Bronchial epithelial cell (primary cell): ENCODE results near the gene KCNJ4. TPM values are rescaled to one million over a fixed set of nuclear protein-coding genes. Genes with fewer than 3 reads are reported as not detected.
"Not testable (repeated sequence)": the region's sequence is repeated elsewhere in the genome, so short reads cannot be mapped to it uniquely, and the experiment has no call there.

ENCODE experiments used
- DNase-seq: peaks from one replicate; pipeline ENCODE4 v3.0.0-alpha.2; 2010; ENCODE audit warnings: low read depth
- FAIRE-seq: peaks from 2 replicates; lab custom pipeline; 2011; peaks lifted over from hg19 to GRCh38; lab: Jason Lieb, UNC
- H3K27me3 ChIP-seq: 2 replicates; pipeline ENCODE4 v1.5.1; 2011; ENCODE audit warnings: low read length; ENCODE audit not compliant: control insufficient read depth, insufficient read depth
- H3K36me3 ChIP-seq: 2 replicates; pipeline ENCODE4 v1.5.1; 2011; ENCODE audit warnings: low read length; ENCODE audit not compliant: control insufficient read depth, insufficient read depth
- H3K4me3 ChIP-seq: 2 replicates; pipeline ENCODE4 v1.5.1; 2011; ENCODE audit warnings: mild to moderate bottlenecking, low read depth, low read length, control low read depth
- total RNA-seq: library from RNA; depleted of rRNA; stranded (reverse); fragments of >200 nt; gene quantifications from 2 replicates; pipeline ENCODE4 v1.2.1, GENCODE V29; 2014
- TF ChIP-seq, protein P1 (sequence below): IDR thresholded peaks from 2 replicates; pipeline ENCODE4 v1.5.1; 2011; ENCODE audit warnings: mild to moderate bottlenecking, moderate library complexity, low read length, control low read depth, inconsistent platforms; ENCODE audit not compliant: insufficient read depth, severe bottlenecking

Gene KCNJ4
- total RNA-seq, 1 donor from 2014 or later = not detected

DNA sequence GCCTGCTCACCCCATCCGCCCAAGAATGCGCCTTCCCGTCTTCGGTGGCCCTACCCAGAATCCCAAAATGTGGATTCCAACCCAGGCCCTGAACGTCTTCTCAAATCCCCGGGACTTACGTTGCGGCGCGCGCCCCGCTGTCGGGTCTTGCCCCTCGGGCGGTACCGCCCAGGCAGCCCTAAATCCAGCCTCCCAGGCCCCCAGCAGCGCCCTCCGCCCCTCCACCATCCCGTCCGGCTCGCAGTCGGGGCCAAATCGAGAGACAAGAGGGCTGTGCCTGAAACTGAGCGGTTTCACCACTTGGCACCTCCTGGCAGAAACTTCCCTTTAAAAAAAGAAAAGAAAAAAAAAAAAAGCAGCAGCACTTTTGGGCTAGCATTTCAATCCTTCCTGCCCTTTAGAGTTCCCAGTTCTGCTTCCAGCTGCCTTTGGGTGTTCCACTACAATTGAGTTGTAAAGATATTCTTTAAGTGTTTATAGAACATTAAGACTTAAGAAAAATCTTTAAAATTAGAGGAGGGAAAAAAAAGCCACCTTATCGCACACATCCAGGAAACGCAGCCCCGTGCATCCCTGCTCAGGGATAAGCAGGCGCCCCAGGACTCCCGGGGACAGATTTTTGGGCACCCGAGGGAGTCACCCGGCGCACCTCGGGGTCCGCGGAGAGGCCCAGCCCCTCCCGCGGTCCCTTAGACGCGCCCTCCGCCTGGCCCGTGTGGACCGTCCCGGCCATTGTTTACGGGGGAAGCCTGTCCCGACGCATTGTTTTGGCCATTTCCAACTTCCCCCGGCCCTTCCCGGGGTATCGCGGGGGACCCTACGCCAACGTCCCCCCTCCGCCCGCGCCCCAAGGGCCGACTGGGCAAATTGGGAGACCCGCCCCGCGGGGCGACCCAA is 57.6 kb downstream of the KCNJ4 start:
- no peaks in the 10 kb centered on the region for H3K27me3 ChIP-seq
- FAIRE-seq = no peak
- no peaks in the 10 kb centered on the region for H3K36me3 ChIP-seq
- peak overlapping the region; percentile 63 for H3K4me3 ChIP-seq
- TF ChIP-seq, protein P1, sequence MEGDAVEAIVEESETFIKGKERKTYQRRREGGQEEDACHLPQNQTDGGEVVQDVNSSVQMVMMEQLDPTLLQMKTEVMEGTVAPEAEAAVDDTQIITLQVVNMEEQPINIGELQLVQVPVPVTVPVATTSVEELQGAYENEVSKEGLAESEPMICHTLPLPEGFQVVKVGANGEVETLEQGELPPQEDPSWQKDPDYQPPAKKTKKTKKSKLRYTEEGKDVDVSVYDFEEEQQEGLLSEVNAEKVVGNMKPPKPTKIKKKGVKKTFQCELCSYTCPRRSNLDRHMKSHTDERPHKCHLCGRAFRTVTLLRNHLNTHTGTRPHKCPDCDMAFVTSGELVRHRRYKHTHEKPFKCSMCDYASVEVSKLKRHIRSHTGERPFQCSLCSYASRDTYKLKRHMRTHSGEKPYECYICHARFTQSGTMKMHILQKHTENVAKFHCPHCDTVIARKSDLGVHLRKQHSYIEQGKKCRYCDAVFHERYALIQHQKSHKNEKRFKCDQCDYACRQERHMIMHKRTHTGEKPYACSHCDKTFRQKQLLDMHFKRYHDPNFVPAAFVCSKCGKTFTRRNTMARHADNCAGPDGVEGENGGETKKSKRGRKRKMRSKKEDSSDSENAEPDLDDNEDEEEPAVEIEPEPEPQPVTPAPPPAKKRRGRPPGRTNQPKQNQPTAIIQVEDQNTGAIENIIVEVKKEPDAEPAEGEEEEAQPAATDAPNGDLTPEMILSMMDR = no peak
- DNase-seq = peak; percentile 25

DNA sequence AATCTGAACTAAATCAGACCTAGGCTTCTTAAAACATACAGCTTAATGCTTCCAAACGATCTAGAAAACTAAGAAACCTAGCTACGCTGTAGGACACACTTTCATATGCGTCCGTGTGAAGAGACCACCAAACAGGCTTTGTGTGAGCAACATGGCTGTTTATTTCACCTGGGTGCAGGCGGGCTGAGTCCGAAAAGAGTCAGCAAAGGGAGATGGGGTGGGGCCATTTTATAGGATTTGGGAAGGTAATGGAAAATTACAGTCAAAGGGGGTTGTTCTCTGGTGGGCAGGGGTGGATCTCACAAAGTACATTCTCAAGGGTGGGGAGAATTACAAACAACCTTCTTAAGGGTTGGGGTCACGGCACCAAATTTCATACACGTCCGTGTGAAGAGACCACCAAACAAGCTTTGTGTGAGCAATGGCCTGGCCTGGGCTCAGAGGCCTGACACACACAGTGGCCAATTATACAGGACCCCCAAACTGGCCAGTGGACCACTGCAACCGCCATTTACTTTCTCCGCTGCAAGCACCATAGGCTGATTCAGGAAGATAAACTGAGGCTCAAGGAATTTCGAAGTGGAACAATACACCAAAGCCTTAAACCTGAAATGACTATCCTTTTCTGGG is 58.4 kb downstream of the KCNJ4 start:
- DNase-seq, H3K36me3 ChIP-seq, H3K27me3 ChIP-seq, FAIRE-seq: not testable (repeated sequence)
- H3K4me3 ChIP-seq = peak overlapping the region; percentile 63

DNA sequence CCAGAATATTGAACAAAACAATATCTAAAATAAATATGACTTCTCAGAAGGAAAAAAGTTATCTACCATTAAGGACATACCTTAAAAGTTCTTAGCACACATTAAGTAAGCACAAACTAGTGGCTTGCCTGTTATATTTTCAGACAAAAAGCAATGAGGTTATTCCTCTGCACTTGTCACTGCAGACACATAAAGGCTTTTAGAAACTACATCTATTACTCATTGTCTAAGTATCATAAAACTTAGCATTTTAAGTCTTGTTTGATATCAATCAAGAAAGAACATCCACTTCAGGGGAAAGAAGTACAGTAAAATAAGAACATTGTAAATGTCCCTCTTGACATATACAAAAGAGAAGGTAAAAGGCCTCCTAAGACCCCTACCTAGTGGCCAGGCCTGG is 59.1 kb downstream of the KCNJ4 start:
- not testable (repeated sequence) for H3K4me3 ChIP-seq, FAIRE-seq, H3K27me3 ChIP-seq, H3K36me3 ChIP-seq
- peak; percentile 32 for DNase-seq

DNA sequence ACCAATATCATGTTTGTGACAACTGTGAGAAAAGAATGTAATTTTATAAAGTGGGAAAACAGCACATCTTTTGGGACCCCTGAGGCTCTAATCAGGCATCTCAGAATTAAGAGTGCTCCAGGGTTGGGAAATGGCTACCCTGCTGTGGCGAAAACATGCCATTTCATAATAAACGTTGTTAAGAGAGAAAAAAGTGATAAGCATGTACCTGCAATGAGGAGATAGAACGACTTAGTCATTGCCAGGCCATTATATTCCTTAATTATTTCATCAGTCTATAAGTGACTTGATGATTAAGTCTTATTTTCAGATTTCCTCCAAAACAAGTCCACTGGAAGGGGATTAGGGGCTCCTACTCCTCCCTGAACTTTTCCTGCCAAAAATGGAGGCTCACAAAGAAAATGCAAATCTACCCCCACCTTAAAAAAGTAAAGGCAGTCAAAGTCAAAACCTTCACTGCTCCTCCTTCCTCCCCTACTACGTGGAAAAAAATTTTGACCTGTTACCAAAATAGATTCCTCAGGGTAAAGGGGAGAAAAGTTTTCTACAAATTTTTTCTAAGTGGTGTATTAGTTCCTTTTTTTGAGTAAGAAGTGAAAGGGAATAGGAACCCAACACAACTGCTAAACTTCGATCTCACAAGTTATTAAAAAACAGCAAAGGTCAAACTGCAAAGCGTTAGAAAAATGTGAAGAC is 59.9 kb downstream of the KCNJ4 start:
- not testable (repeated sequence) for H3K27me3 ChIP-seq, FAIRE-seq, H3K4me3 ChIP-seq, H3K36me3 ChIP-seq
- peak; percentile 32 for DNase-seq

DNA sequence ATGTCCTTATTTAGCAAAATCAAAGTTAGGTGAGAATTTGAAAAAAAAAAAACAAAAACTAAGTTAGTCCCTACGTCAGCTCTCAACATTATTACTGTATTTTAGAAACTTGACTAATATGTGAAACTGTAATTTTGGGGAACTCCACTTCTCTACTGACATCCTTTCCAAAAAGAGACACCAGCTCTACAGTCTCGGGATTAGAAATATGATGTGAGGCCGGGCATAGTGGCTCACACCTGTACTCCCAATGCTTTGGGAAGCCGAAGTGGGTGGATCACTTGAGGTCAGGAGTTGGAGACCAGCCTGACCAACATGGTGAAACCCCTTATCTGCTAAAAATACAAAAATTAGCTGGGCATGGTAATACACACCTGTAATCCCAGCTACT is 65.6 kb downstream of the KCNJ4 start:
- DNase-seq, H3K27me3 ChIP-seq, H3K4me3 ChIP-seq, H3K36me3 ChIP-seq, FAIRE-seq: not testable (repeated sequence)

DNA sequence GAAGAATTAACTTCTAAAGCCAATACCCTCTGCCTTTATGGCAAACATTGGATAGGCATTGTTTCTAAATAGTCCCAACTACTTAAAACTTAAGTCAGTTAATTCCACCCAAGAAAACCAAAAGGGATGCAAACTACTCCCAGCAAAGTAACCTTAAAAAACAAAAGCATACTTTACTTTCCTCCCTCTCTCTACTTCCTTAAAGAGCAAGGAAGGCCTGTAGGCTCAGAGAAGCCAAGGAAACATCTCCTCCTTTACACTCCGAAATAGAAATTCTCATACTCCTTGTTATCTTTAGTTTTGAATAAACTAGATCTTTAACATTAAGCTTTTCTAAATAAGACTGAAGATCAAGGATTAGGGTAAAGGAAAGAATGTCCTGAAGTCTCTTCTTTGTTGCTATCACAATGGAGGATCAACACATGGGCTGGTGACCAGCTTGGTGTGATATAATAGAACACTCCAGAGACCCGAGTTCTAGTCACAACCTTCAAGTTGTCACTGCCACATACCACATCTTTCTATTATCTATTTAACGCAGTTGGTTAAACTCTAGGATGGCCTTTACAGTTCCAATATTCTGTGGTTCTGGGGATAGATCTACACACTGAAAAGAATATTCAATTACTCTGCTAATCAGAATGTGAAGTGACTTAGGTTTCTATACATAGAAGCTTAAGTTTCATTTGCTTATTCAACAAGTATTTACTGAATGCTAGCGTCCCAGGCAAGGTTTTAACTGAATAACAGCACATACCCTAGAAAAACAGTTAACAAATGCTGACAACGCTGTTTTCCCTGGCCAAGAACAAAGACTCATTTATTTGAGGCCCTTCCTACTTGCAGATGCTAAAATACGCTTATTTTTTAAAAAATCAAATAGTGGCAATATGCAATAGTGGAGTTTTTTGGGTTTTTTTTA is 66.2 kb downstream of the KCNJ4 start:
- DNase-seq, H3K4me3 ChIP-seq, FAIRE-seq, H3K27me3 ChIP-seq, H3K36me3 ChIP-seq: not testable (repeated sequence)

DNA sequence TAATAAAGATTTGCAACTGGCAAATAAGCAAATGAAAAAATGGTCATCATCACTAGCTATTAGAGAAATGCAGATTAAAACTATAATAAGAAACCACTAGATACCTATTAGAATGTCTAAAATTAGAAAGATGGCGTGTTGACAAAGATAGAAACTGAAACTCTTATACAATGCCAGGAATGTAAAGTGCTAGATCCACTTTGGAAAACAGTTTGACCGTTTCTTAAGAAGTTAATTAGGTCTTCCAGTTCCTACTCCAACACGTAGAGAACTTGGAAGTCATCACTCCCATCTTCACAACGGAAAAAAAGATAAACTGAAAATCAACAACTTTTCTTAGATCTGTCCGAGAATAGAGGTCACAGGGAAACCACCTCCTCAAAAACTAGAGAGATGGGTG is 68.1 kb downstream of the KCNJ4 start:
- not testable (repeated sequence) for DNase-seq, H3K4me3 ChIP-seq, H3K27me3 ChIP-seq, H3K36me3 ChIP-seq, FAIRE-seq

DNA sequence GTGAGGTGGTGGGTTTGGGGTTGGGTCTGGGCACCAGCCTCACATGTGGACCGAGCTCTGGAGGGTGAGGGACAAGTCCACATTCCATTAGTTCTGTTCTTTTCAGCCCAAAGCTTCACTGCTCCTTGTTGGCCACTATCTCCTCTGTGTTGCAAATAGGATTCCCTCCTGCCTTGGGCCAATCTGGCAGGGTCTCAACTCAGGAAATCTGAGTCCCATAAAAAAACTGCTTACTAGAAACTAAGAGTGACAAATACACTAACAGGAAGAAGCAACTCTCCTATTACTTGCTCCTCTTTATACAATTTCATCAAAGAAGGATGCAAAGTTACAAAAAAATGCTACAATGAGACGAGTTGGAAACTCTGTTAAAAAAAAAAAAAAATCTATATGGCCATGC is 71.6 kb downstream of the KCNJ4 start:
- no peak for FAIRE-seq
- DNase-seq = no peak
- TF ChIP-seq, protein P1 = no peak
- Histone ChIP-seq H3K27me3 (no peaks in the 10 kb centered on the region), H3K4me3 (no peak overlapping the region), H3K36me3 (no peaks in the 10 kb centered on the region)

DNA sequence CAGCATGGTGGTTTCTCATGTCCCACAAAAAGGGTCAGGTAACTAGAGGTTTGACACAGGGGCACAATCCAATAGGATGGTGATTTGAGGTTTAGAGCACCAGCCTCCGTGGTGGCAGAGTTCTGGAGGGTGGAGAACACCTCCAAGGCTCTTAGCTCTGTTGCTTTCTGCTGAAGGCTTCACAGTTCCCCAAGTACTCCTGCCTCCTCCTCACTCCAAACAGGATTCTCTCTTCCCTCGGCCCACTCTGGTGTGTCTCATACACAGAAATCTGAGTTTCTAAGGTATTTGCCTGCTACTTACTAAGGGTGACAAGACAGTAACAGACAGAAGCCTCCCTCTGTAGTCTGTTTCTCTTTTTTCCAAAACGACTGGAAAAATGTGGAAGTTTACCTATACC is 73.6 kb downstream of the KCNJ4 start:
- not testable (repeated sequence) for H3K27me3 ChIP-seq, H3K36me3 ChIP-seq, H3K4me3 ChIP-seq, FAIRE-seq, DNase-seq
